Smooth muscle cell of the brain vasculature (primary cell): ENCODE results near the gene FOXJ1.

Experiments
- DNase-seq: peaks from one replicate; pipeline ENCODE4 v3.0.0-alpha.2; 2012; ENCODE audit warnings: low read depth, low spot score

Gene FOXJ1

DNA sequence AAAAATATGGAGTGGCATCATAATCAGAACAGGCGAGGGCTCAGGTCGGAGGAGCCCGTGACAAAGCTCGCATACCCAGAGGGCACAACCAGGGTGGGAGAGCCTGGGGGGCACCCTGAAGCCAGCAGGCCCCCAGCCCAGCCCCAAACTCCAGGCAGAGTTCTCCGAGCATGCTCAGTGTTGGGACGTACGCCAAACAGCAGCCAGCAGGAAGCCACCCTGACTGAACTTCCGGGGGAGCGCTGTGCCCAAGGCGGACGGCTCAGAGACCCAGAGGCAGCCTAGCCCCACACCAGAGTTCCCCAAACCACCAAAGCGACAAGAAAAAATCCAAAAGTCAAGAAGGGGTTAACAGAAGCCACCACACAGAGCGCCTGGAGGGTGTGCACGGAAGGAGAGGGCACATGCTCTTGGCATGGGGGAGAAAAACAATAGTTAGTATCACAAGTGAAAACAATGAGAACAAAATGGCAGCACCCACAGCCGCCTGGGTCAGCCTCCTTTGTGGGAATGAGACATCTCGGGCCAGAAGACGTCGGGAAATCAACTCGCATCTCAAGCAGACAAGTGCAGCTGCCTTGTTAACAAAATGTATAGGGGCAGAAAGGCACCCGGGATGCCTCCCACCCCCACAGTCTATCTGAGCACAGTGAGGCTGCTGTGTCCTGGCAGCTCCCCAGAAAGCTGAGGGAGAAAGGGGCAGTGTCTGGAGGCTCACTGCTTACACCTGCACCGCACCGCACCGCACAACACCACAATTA lies 49.3 kb downstream of the FOXJ1 start:
- DNase-seq: no peak

DNA sequence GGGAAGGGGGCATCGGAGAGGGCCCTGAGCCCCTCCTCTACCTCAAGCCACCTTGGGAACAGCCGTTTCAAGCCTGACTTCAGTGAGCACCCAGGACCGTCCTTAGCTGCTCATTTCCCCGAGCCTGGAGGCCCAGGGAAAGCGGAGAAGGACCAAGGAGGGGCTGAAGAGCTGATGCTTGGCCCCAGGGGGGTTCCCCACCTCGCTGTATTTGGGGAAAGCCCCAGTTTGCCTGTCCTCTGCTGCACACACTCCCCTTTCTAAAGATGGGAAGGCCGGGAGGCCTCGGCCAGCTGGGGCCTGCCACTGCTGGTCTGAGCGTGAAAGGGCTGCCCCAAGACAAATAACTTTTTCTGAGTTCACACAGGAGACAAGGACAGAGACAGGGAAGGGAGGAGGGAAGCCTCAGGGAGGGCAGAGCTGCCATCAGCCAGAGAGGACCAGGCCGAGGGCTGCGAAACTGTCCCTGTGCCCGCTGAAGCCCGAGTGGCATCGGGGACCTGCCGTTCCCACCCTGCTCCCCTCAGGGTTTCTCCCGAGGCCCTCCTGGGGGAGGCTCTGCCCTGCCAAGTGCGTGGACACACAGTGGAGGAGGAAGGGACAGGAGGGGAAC lies 50.4 kb downstream of the FOXJ1 start:
- no peak for DNase-seq

DNA sequence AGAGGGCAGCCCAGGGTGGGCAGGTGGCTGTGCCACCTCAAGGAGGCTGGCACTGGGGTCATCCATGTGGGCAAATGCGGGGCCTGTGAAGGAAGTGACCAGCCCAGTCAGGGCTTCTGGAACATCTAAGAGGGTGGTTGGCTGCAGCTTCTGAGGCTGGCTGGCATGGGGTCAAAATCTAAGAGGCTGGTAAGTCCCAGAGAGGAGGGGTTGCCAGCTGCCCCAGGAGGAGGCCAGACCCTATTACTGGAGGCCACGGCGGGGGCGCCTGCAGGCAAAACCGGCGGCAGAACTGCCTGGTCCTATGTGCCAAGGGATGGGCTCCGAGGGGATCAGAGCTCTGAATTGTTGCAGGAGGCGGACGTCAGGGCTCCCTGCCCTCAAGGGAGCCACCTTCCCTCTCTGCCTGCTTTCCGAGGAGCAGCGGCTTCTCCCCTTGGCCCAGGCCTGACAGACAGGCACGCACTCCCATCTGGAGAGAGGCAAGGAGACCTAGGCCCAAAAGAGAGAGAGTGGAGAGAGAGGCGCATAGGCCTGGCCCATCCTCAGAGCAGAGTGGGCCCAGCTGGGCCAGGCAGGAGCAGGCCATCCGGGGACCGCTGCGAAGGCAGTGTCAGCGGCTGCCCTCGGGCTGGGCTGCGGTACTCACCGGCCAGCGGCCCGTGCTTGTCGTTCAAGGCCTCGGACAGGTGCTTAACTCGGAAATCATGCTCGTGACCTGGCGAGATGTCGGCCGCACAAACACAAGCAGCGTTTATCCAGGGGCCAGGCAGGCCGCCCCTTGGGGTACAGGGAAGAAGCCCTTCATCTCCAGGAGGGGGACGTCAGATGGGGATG lies 51.1 kb downstream of the FOXJ1 start:
- no peak for DNase-seq

DNA sequence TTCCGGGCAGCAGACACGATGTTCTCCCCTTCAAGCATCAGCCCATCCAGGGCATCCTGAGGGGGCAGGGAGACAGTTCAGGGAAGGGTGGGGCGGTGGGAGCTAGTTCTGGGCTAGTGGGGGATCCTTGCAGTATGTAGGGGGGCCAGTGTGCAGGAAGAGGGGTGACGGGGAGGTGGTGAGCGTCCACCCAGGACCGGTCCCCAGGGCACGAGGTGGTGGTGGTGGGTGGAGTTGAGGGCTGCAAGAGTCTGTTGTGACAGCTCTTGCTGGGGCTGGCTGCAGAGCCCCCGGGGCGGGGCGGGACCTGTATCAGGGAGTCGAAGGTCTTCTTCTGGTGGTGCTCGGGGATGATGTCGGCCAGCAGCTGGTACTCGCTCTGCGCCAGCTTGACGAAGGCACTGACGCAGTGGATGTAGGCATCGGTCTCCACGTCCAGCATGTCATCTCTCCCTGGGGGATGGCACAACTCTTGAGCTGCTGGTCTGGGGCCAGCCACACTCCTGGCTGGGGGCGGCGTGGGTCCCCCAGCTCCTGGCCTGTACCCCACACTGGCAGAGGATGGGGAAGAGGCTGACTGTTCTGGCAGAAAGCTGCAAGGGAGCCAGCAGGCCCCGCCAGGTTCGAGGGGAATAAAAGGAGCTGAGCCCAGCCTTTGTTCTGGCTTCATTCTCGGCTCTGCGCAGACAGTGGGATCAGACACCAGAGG lies 52.0 kb downstream of the FOXJ1 start:
- no peak for DNase-seq

DNA sequence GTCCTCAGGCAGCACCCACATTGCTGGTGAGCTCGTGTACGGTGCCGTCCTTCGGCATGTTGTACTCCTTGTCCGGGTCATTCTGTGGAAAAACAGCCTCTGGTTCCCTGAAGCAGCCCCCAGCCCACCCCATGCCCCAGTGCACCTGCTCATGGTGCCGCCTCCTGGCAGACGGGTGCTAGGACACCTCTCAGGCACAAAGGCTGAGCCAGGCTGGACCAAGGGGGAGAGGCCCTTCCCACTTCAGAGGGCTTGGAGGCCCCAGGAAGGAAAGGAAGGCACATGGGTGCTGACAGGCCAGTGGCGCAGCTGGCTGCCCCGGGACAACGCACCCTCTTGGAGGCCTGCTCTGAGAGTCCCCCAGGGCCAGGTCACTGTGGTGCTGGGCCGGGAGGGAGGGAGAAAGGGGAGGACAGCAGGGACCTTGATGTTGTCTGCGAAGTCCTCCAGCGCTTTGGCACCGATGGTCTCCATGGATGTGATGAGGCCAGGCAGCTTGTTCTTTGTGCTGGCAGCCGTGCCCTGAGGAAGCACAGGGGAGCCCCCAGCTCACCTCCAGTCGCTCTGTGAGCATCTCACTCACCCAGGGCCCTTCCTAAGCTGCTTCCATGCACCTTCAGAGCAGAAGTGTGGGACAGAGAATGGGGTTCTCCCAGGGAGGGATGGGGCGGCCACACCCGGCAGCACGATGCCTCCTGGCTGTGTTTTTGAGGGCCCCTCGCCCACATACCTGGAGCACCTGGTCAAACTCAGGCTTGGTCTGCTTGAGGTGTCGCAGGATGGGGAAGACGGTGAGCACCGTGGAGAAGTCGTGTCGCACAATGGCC lies 52.8 kb downstream of the FOXJ1 start:
- DNase-seq: no peak

DNA sequence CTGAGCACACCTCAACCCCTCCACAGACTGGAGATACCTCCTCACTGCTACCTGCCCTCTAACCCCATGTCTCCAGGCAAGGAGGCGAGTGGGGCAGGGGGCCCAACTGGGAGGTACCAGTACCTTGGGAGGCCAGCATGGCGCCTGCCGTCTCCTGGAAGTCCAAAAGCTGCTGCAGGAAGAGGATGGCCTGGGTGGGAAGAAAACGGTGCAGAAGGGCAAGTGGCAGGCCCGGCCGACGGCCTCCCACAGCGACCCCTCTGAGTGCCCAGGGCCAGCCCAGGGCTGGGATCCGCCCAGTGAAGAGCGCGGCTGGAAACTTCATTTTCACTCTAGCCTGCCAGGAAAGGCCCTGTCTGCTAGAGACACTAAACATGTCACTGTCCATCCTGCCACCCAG lies 53.5 kb downstream of the FOXJ1 start:
- no peak for DNase-seq

DNA sequence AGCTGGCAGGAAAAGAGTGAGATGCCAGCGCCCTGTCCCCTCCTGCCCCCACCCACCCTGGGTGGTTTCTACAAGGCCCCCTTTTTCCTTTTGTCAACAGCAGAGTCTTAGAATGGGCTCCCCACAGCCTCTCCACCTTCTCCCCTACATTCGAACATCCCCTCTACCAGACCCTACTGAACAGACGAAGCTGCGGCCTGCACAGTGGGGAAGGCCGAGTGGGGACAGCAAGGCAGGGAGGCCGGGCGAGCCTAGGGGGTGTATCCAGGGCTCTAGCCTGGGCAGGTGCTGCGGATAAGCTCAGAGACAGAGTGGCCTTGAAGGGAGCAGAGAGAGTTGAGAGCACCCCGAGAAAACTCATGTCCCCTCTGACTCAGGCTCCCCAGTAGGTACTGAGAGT lies 54.7 kb downstream of the FOXJ1 start:
- DNase-seq: no peak
